ENCODE measurements around the gene SAMMSON.

GRCh38 chr3:70042641-70043040 lies 43.1 kb downstream of the SAMMSON start:
- TF ChIP-seq CTCF (IDR thresholded peaks at IDR 0.05), result no peak
- TF ChIP-seq EP300 (IDR thresholded peaks at IDR 0.05), result no peak
- TF ChIP-seq POLR2A (IDR thresholded peaks at IDR 0.05), result no peak
